RKO (cell line): ENCODE measurements around the gene RASSF3.
"Not testable (repeated sequence)": the region's sequence is repeated elsewhere in the genome, so short reads cannot be mapped to it uniquely, and the experiment has no call there.

Experiments used
- DNase-seq: peaks from one replicate; pipeline ENCODE4 v3.0.0-alpha.2; 2016; ENCODE audit warnings: low spot score

Gene RASSF3

GRCh38 chr12:64671681-64672080, 61.4 kb downstream of the RASSF3 start:
- no peak for DNase-seq

GRCh38 chr12:64672925-64673409, 62.7 kb downstream of the RASSF3 start:
- no peak for DNase-seq

GRCh38 chr12:64673490-64674169, 63.3 kb downstream of the RASSF3 start:
- no peak for DNase-seq

GRCh38 chr12:64674367-64674922, 64.2 kb downstream of the RASSF3 start:
- no peak for DNase-seq

GRCh38 chr12:64675795-64676194, 65.5 kb downstream of the RASSF3 start:
- no peak for DNase-seq

GRCh38 chr12:64678248-64678647, 68.0 kb downstream of the RASSF3 start:
- no peak for DNase-seq

- no peak for DNase-seq
These were observed 68.5 kb downstream of the RASSF3 start for GRCh38 chr12:64678835-64679234.

GRCh38 chr12:64679487-64680001, 69.2 kb downstream of the RASSF3 start:
- no peak for DNase-seq

GRCh38 chr12:64680235-64680634, 69.9 kb downstream of the RASSF3 start:
- DNase-seq, result no peak

GRCh38 chr12:64681200-64682052, 71.1 kb downstream of the RASSF3 start:
- no peak for DNase-seq

- DNase-seq, result no peak
These were observed 72.4 kb downstream of the RASSF3 start for GRCh38 chr12:64682572-64683277.

- no peak for DNase-seq
These were observed 73.7 kb downstream of the RASSF3 start for GRCh38 chr12:64683816-64684543.

- DNase-seq, result no peak
These were observed 74.8 kb downstream of the RASSF3 start for GRCh38 chr12:64685050-64685449.

GRCh38 chr12:64685605-64686004, 75.3 kb downstream of the RASSF3 start:
- no peak for DNase-seq

- DNase-seq, result no peak
These were observed 77.5 kb downstream of the RASSF3 start for GRCh38 chr12:64687816-64688215.

- no peak for DNase-seq
These were observed 77.9 kb downstream of the RASSF3 start for GRCh38 chr12:64688219-64688618.

- no peak for DNase-seq
These were observed 78.4 kb downstream of the RASSF3 start for GRCh38 chr12:64688715-64689114.

- DNase-seq, result not testable (repeated sequence)
These were observed 79.9 kb downstream of the RASSF3 start for GRCh38 chr12:64690236-64690635.

GRCh38 chr12:64691227-64691794, 81.0 kb downstream of the RASSF3 start:
- DNase-seq, result no peak

- DNase-seq, result no peak
These were observed 81.7 kb downstream of the RASSF3 start for GRCh38 chr12:64691795-64692583.
